ENCODE measurements around the gene S100A14. TPM values are rescaled to one million over a fixed set of nuclear protein-coding genes. Genes with fewer than 3 reads are reported as not detected.
"Not testable (repeated sequence)": the region's sequence is repeated elsewhere in the genome, so short reads cannot be mapped to it uniquely, and the experiment has no call there.

Gene S100A14
- total RNA-seq, 1 donor from 2014 or later = 5.8 TPM

- intact Hi-C loops (cut with DNase I) = loop anchor here (10.0 kb wide), 1 partner anchor 90 kb away; no protein-coding TSS in a partner anchor
- not testable (repeated sequence) for DNase-seq; ATAC-seq (ENCODE audit: poor library complexity)
These were observed 41.0 kb downstream of the S100A14 start for GRCh38 chr1:153575081-153575491.

- no peak for DNase-seq
- no peak for ATAC-seq (ENCODE audit: poor library complexity)
These were observed 42.8 kb downstream of the S100A14 start for GRCh38 chr1:153573351-153573750.

GRCh38 chr1:153572569-153573015 lies 43.5 kb downstream of the S100A14 start:
- DNase-seq (peak; percentile 88), ATAC-seq (ENCODE audit: poor library complexity) (peak; percentile 89)
- intact Hi-C loops (cut with DNase I) = loop anchor here (10.0 kb wide), 1 partner anchor 92 kb away; no protein-coding TSS in a partner anchor

More at GRCh38 chr1:153573351-153573750, 42.8 kb downstream of the S100A14 start:
- intact Hi-C loops (cut with DNase I) = loop anchor here (10.0 kb wide), 1 partner anchor 91 kb away; no protein-coding TSS in a partner anchor

GRCh38 chr1:153571706-153572105 lies 44.4 kb downstream of the S100A14 start:
- no peak for ATAC-seq (ENCODE audit: poor library complexity)
- intact Hi-C loops (cut with DNase I) = loop anchor here (10.0 kb wide), 1 partner anchor 93 kb away; no protein-coding TSS in a partner anchor
- no peak for DNase-seq

GRCh38 chr1:153570874-153571273 lies 45.3 kb downstream of the S100A14 start:
- intact Hi-C loops (cut with DNase I) = loop anchor here (10.0 kb wide), 1 partner anchor 94 kb away; no protein-coding TSS in a partner anchor
- ATAC-seq (ENCODE audit: poor library complexity) (no peak), DNase-seq (no peak)

GRCh38 chr1:153569465-153569864 lies 46.7 kb downstream of the S100A14 start:
- no peak for DNase-seq
- ATAC-seq (ENCODE audit: poor library complexity) = no peak
- intact Hi-C loops (cut with DNase I) = loop anchor here (2.0 kb wide), 1 partner anchor 37 kb away; no protein-coding TSS in a partner anchor

GRCh38 chr1:153568367-153569099 lies 47.6 kb downstream of the S100A14 start:
- DNase-seq = peak; percentile 94
- intact Hi-C loops (cut with DNase I) = loop anchor here (2.0 kb wide), 1 partner anchor 36 kb away; no protein-coding TSS in a partner anchor
- ATAC-seq (ENCODE audit: poor library complexity) = peak; percentile 39

- DNase-seq = no peak
- no peak for ATAC-seq (ENCODE audit: poor library complexity)
- intact Hi-C loops (cut with DNase I) = loop anchor here (2.0 kb wide), 2 partner anchors 35 to 59 kb away; no protein-coding TSS in a partner anchor
These were observed 48.3 kb downstream of the S100A14 start for GRCh38 chr1:153567621-153568366.

- DNase-seq (peak; percentile 94), ATAC-seq (ENCODE audit: poor library complexity) (peak; percentile 90)
These were observed 49.4 kb downstream of the S100A14 start for GRCh38 chr1:153566414-153567371.

GRCh38 chr1:153565529-153566374 lies 50.4 kb downstream of the S100A14 start, which contains the start of gene S100A2:
Gene S100A2, minus strand, starts transcription at chr1:153565844. Its CDS starts 1,967 bp downstream, at chr1:153563877.
- ATAC-seq (ENCODE audit: poor library complexity) (peak; percentile 34), DNase-seq (no peak)
- intact Hi-C loops (cut with DNase I) = loop anchor here (2.0 kb wide), 1 partner anchor 57 kb away; no protein-coding TSS in a partner anchor

More at GRCh38 chr1:153566414-153567371, 49.4 kb downstream of the S100A14 start:
- intact Hi-C loops (cut with DNase I) = loop anchor here (2.0 kb wide), 1 partner anchor 58 kb away; no protein-coding TSS in a partner anchor

Other genes starting within 250 kb of the S100A14 start
- 2.4 TPM for gene S100A12, start 240.7 kb downstream of the S100A14 start, total RNA-seq
- 42.5 TPM for gene S100A8, start 225.3 kb downstream of the S100A14 start, total RNA-seq
- gene S100A7A, start 199.8 kb downstream of the S100A14 start, total RNA-seq = not detected
- not detected for gene S100A7, start 155.7 kb downstream of the S100A14 start, total RNA-seq
- 260 TPM for gene S100A6, start 80.3 kb downstream of the S100A14 start, total RNA-seq
- not detected for gene S100A5, start 75.4 kb downstream of the S100A14 start, total RNA-seq
- 130 TPM for gene S100A4, start 70.5 kb downstream of the S100A14 start, total RNA-seq
- gene S100A3, start 67.1 kb downstream of the S100A14 start, total RNA-seq = 0.70 TPM
- gene S100A2, start 50.5 kb downstream of the S100A14 start, total RNA-seq = 2.3 TPM
- 44.3 TPM for gene S100A16, start 3.2 kb downstream of the S100A14 start, total RNA-seq
- 153 TPM for gene S100A13, start 11.2 kb upstream of the S100A14 start, total RNA-seq
- gene S100A1, start 12.1 kb upstream of the S100A14 start, total RNA-seq = 2,267 TPM
- gene CHTOP, start 17.7 kb upstream of the S100A14 start, total RNA-seq = 68.1 TPM
- gene SNAPIN, start 42.4 kb upstream of the S100A14 start, total RNA-seq = 57.2 TPM
- 55.3 TPM for gene ILF2, start 54.7 kb upstream of the S100A14 start, total RNA-seq
- gene NPR1, start 62.4 kb upstream of the S100A14 start, total RNA-seq = 10.0 TPM
- 31.8 TPM for gene INTS3, start 111.7 kb upstream of the S100A14 start, total RNA-seq
- 12.0 TPM for gene SLC27A3, start 159.1 kb upstream of the S100A14 start, total RNA-seq